ENCODE data around the gene SGCD. TPM values are rescaled to one million over a fixed set of nuclear protein-coding genes. Genes with fewer than 3 reads are reported as not detected.

Gene SGCD
- total RNA-seq, 4 donors from 2014 or later = 3.4 to 86.5 (median 8.1) TPM

GRCh38 chr5:156534085-156534484, 207.1 kb downstream of the SGCD start:
- H3K9me3 ChIP-seq = no peaks in the 10 kb centered on the region
- H3K4me1 ChIP-seq = no peaks in the 10 kb centered on the region

GRCh38 chr5:156534906-156535485, 208.0 kb downstream of the SGCD start:
- no peak overlapping the region for H3K4me3 ChIP-seq
- H3K4me1 ChIP-seq = no peaks in the 10 kb centered on the region
- TF ChIP-seq POLR2A (IDR thresholded peaks at IDR 0.05) = no peak
- TF ChIP-seq CTCF (IDR thresholded peaks at IDR 0.05) = no peak
- H3K27me3 ChIP-seq = no peaks in the 10 kb centered on the region
- H3K36me3 ChIP-seq = no peaks in the 10 kb centered on the region
- H3K9me3 ChIP-seq = no peaks in the 10 kb centered on the region
- intact Hi-C loops (cut with DNase I; ENCODE audit: low total_unique reads) = no loop called here
- DNase-seq = no peak
- no peak overlapping the region for H3K27ac ChIP-seq

More at GRCh38 chr5:156534085-156534484, 207.1 kb downstream of the SGCD start:
- DNase-seq = no peak
- intact Hi-C loops (cut with DNase I; ENCODE audit: low total_unique reads) = no loop called here
- Histone ChIP-seq H3K4me3 (no peak overlapping the region), H3K36me3 (no peaks in the 10 kb centered on the region), H3K27me3 (no peaks in the 10 kb centered on the region), H3K27ac (no peak overlapping the region)
- TF ChIP-seq CTCF (IDR thresholded peaks at IDR 0.05) (no peak), POLR2A (IDR thresholded peaks at IDR 0.05) (no peak)

- intact Hi-C loops (cut with DNase I; ENCODE audit: low total_unique reads) = no loop called here
- no peak overlapping the region for H3K27ac ChIP-seq
- no peaks in the 10 kb centered on the region for H3K36me3 ChIP-seq
- no peaks in the 10 kb centered on the region for H3K4me1 ChIP-seq
- TF ChIP-seq CTCF (IDR thresholded peaks at IDR 0.05) = no peak
- TF ChIP-seq POLR2A (IDR thresholded peaks at IDR 0.05) = no peak
- DNase-seq = no peak
- H3K27me3 ChIP-seq = no peaks in the 10 kb centered on the region
- H3K4me3 ChIP-seq = no peak overlapping the region
- no peaks in the 10 kb centered on the region for H3K9me3 ChIP-seq
These were observed 213.5 kb downstream of the SGCD start for GRCh38 chr5:156540491-156540890.

GRCh38 chr5:156541582-156541981, 214.6 kb downstream of the SGCD start:
- Histone ChIP-seq H3K4me1 (no peaks in the 10 kb centered on the region), H3K4me3 (no peak overlapping the region), H3K9me3 (no peaks in the 10 kb centered on the region), H3K27me3 (no peaks in the 10 kb centered on the region), H3K27ac (no peak overlapping the region), H3K36me3 (no peaks in the 10 kb centered on the region)
- TF ChIP-seq POLR2A (IDR thresholded peaks at IDR 0.05) = no peak
- TF ChIP-seq CTCF (IDR thresholded peaks at IDR 0.05) = no peak
- no peak for DNase-seq
- intact Hi-C loops (cut with DNase I; ENCODE audit: low total_unique reads) = no loop called here

- Histone ChIP-seq H3K36me3 (no peaks in the 10 kb centered on the region), H3K27me3 (no peaks in the 10 kb centered on the region), H3K9me3 (no peaks in the 10 kb centered on the region), H3K27ac (no peak overlapping the region), H3K4me1 (no peaks in the 10 kb centered on the region), H3K4me3 (no peak overlapping the region)
- TF ChIP-seq CTCF (IDR thresholded peaks at IDR 0.05) (no peak), POLR2A (IDR thresholded peaks at IDR 0.05) (no peak)
- intact Hi-C loops (cut with DNase I; ENCODE audit: low total_unique reads) = no loop called here
- no peak for DNase-seq
These were observed 216.6 kb downstream of the SGCD start for GRCh38 chr5:156543348-156544145.

Measured in uterus (tissue), 4 donors.